ENCODE results near the gene HAUS1. TPM values are rescaled to one million over a fixed set of nuclear protein-coding genes. Genes with fewer than 3 reads are reported as not detected.

Gene HAUS1
- total RNA-seq (2014; rRNA removed; shearing (Covaris generic)): 83.0 and 163 TPM in 2 replicates
- polyA plus RNA-seq (2016; fragmentation: Nextera tagmentation; extraction: Ambion mirVana): 200 and 216 TPM in 2 replicates
- long read RNA-seq, transcript HAUS1-201 (9 exons, 1,125 nt): major isoform, 67 of 96 reads
- long read RNA-seq, partial matches to known transcripts: 18 of 96 reads
- long read RNA-seq, other reads (novel, unspliced or antisense): 8 of 96 reads

GRCh38 chr18:46104128-46104911 lies at the start of gene HAUS1:
Gene HAUS1, plus strand, starts transcription at chr18:46104385. Its CDS starts 27 bp downstream, at chr18:46104412.
- peak within 1 kb of the TSS; percentile 57; the same call in 1 of the 2 replicates for H2AFZ ChIP-seq
- H3F3A ChIP-seq (replicated peaks; ENCODE audit: low read depth): no peaks in the 10 kb centered on the region
- H4K20me1 ChIP-seq (replicated peaks; ENCODE audit: insufficient read depth): peaks cover 6% of the 10 kb centered on the region; the same call in 1 of the 2 replicates
- H3K79me2 ChIP-seq (replicated peaks; ENCODE audit: insufficient read depth): peaks cover 33% of the 10 kb centered on the region
- H3K36me3 ChIP-seq (ENCODE audit: insufficient read depth): peaks cover 22% of the 10 kb centered on the region
- peak within 1 kb of the TSS; percentile 56 for H3K27ac ChIP-seq (ENCODE audit: low read depth)
- Mint-ChIP-seq H3K36me3 (ENCODE audit: low read depth) (peaks cover 29% of the 10 kb centered on the region; the same call in 2 of the 3 replicates), H3K9me3 (no peaks in the 10 kb centered on the region), H3K4me3 (peak within 1 kb of the TSS; percentile 97), H3K27ac (peak within 1 kb of the TSS; percentile 95), H3K4me1 (no peaks in the 10 kb centered on the region), H3K27me3 (ENCODE audit: insufficient read depth, low read depth, poor library complexity) (peaks cover 6% of the 10 kb centered on the region)
- DNase-seq (ENCODE audit: low spot score) (peak; percentile 98), ATAC-seq (peak; percentile 98)
- H3K27me3 ChIP-seq (ENCODE audit: insufficient read depth): no peaks in the 10 kb centered on the region
- no peaks in the 10 kb centered on the region for H3K9me2 ChIP-seq (ENCODE audit: insufficient read depth)
- H3K4me3 ChIP-seq: peak within 1 kb of the TSS; percentile 66
- H3K4me2 ChIP-seq: peak within 1 kb of the TSS; percentile 90
- TF ChIP-seq POLR2AphosphoS5 (IDR thresholded peaks at IDR 0.05; ENCODE audit: low read depth) (peak; percentile 85), EZH2 (IDR thresholded peaks at IDR 0.05; ENCODE audit: low read depth, unreplicated experiment) (no peak), ETS1 (IDR thresholded peaks at IDR 0.05) (peak; percentile 79)
- H3K4me1 ChIP-seq (ENCODE audit: insufficient read depth): no peaks in the 10 kb centered on the region

GRCh38 chr18:46054956-46055837 lies 49.0 kb upstream of the HAUS1 start:
- H3K27ac ChIP-seq (ENCODE audit: low read depth): no peak overlapping the region
- H3K9me2 ChIP-seq (ENCODE audit: insufficient read depth): no peaks in the 10 kb centered on the region
- H3K27ac Mint-ChIP-seq: no peak overlapping the region
- H3K4me3 ChIP-seq: no peak overlapping the region
- H3K4me1 Mint-ChIP-seq: no peaks in the 10 kb centered on the region
- H4K20me1 ChIP-seq (replicated peaks; ENCODE audit: insufficient read depth): no peaks in the 10 kb centered on the region; the same call in 1 of the 2 replicates
- H3K27me3 Mint-ChIP-seq (ENCODE audit: insufficient read depth, low read depth, poor library complexity): peaks cover 6% of the 10 kb centered on the region
- no peaks in the 10 kb centered on the region for H3F3A ChIP-seq (replicated peaks; ENCODE audit: low read depth)
- ATAC-seq: no peak
- H3K36me3 Mint-ChIP-seq (ENCODE audit: low read depth): no peaks in the 10 kb centered on the region
- no peak overlapping the region for H2AFZ ChIP-seq
- H3K9me3 Mint-ChIP-seq: no peaks in the 10 kb centered on the region
- no peak for DNase-seq (ENCODE audit: low spot score)
- no peak overlapping the region for H3K4me2 ChIP-seq
- H3K27me3 ChIP-seq (ENCODE audit: insufficient read depth): no peaks in the 10 kb centered on the region
- H3K4me1 ChIP-seq (ENCODE audit: insufficient read depth): no peaks in the 10 kb centered on the region
- H3K79me2 ChIP-seq (replicated peaks; ENCODE audit: insufficient read depth): no peaks in the 10 kb centered on the region
- no peaks in the 10 kb centered on the region; the same call in 1 of the 2 replicates for H3K36me3 ChIP-seq (ENCODE audit: insufficient read depth)
- no peak overlapping the region for H3K4me3 Mint-ChIP-seq
- TF ChIP-seq EZH2phosphoT487 (IDR thresholded peaks at IDR 0.05; ENCODE audit: unreplicated experiment) (no peak), CREB1 (CRISPR knock-in tag; IDR thresholded peaks at IDR 0.05; ENCODE audit: low read depth) (no peak), ZNF114 (CRISPR knock-in tag; IDR thresholded peaks at IDR 0.05) (no peak), CTCF (conservative IDR thresholded peaks at IDR 0.05; ENCODE audit: low read depth in 2 of 2) (no peak), EZH2 (IDR thresholded peaks at IDR 0.05; ENCODE audit: low read depth, unreplicated experiment) (no peak), ZNF331 (CRISPR knock-in tag; IDR thresholded peaks at IDR 0.05; ENCODE audit: low read depth) (no peak), JUNB (IDR thresholded peaks at IDR 0.05; ENCODE audit: unreplicated experiment) (no peak), NANOG (IDR thresholded peaks at IDR 0.05; ENCODE audit: borderline replicate concordance) (no peak), ETS1 (IDR thresholded peaks at IDR 0.05) (no peak)

All from GM23338 (cell line).